Fibroblast of lung (primary cell): ENCODE results near the gene TOR2A. TPM values are rescaled to one million over a fixed set of nuclear protein-coding genes. Genes with fewer than 3 reads are reported as not detected.

Experiments
- DNase-seq, 2 donors: peaks; one replicate each; pipeline versions ENCODE4 v3.0.0 to v3.0.0-alpha.2; 2010; ENCODE audit warnings: low read depth in 2 of 2
- H2AFZ ChIP-seq: 2 replicates; pipeline ENCODE4 v1.5.1; 2012; ENCODE audit warnings: low read length, control low read depth, inconsistent platforms
- H3K27ac ChIP-seq: 2 replicates; pipeline ENCODE4 v1.5.1; 2011; ENCODE audit warnings: low read length, control low read depth; ENCODE audit not compliant: insufficient read depth
- H3K27me3 ChIP-seq: 2 replicates; pipeline ENCODE4 v1.5.1; 2011; ENCODE audit warnings: mild to moderate bottlenecking, low read length; ENCODE audit not compliant: control insufficient read depth, insufficient read depth
- H3K36me3 ChIP-seq: 2 replicates; pipeline ENCODE4 v1.5.1; 2011; ENCODE audit warnings: low read length; ENCODE audit not compliant: control insufficient read depth, insufficient read depth
- H3K4me1 ChIP-seq: 2 replicates; pipeline ENCODE4 v1.5.1; 2011; ENCODE audit warnings: low read length; ENCODE audit not compliant: control insufficient read depth, insufficient read depth; ENCODE audit errors: extremely low read depth
- H3K4me2 ChIP-seq: 2 replicates; pipeline ENCODE4 v1.5.1; 2011; ENCODE audit warnings: low read length, control low read depth; ENCODE audit not compliant: insufficient read depth; ENCODE audit errors: extremely low read depth
- H3K4me3 ChIP-seq, 4 experiments: fragments of 200-600 bp in 1 of 4; sonication (generic) in 1 of 4; replicated peaks in 1 of 4; 2 replicates each; pipeline ENCODE4 v1.5.1; 2011 to 2016; ENCODE audit warnings: low read length in 4 of 4, low read depth in 3 of 4, mild to moderate bottlenecking in 3 of 4, control low read depth in 2 of 4, inconsistent platforms in 1 of 4, mixed read lengths in 1 of 4; ENCODE audit not compliant: insufficient read depth in 1 of 4; ENCODE audit errors: control extremely low read depth in 1 of 4
- H3K79me2 ChIP-seq: 2 replicates; pipeline ENCODE4 v1.5.1; 2012; ENCODE audit warnings: mild to moderate bottlenecking, low read length, inconsistent platforms; ENCODE audit not compliant: control insufficient read depth, insufficient read depth
- H3K9ac ChIP-seq: 2 replicates; pipeline ENCODE4 v1.5.1; 2011; ENCODE audit warnings: mild to moderate bottlenecking, low read length, control low read depth; ENCODE audit not compliant: insufficient read depth
- H3K9me3 ChIP-seq: 2 replicates; pipeline ENCODE4 v1.5.1; 2012; ENCODE audit warnings: low read depth, low read length; ENCODE audit not compliant: control insufficient read depth, insufficient read depth
- H4K20me1 ChIP-seq: 2 replicates; pipeline ENCODE4 v1.5.1; 2011; ENCODE audit warnings: low read length; ENCODE audit not compliant: control insufficient read depth, insufficient read depth; ENCODE audit errors: extremely low read depth
- CTCF ChIP-seq, 2 donors: IDR thresholded peaks in 1 of 2; conservative IDR thresholded peaks in 1 of 2; 1 replicate in 1 of 2; 2 replicates in 1 of 2; pipeline ENCODE4 v1.5.1; 2011 to 2012; ENCODE audit warnings: low read length in 2 of 2, control low read depth in 1 of 2, inconsistent platforms in 1 of 2, low read depth in 1 of 2, mild to moderate bottlenecking in 1 of 2
- EZH2 ChIP-seq: IDR thresholded peaks from 2 replicates; pipeline ENCODE4 v1.5.1; 2012; ENCODE audit warnings: low read length, control low read depth, mild to moderate bottlenecking; ENCODE audit errors: missing control alignments
- polyA plus RNA-seq, 2 donors: library from polyadenylated mRNA; depleted of rRNA in 1 of 2; stranded (reverse) in 1 of 2; unstranded in 1 of 2; fragments of >200 nt; gene quantifications; 2 replicates each; pipeline ENCODE4 v1.2.1, GENCODE V29; 2011 to 2012; ENCODE audit warnings: missing spikeins in 1 of 2
- total RNA-seq: library from RNA; depleted of rRNA; stranded (reverse); fragments of >200 nt; gene quantifications from 2 replicates; pipeline ENCODE4 v1.2.1, GENCODE V29; 2014

TOR2A gene
- total and polyA plus RNA-seq, 2 donors (not counting 1 experiment from before 2014, with no cell fraction given): 3.6 to 5.0 TPM

- Histone ChIP-seq H3K36me3 (no peaks in the 10 kb centered on the region), H3K4me1 (no peaks in the 10 kb centered on the region), H3K27ac (no peak overlapping the region), H3K4me2 (no peak overlapping the region), H3K79me2 (no peaks in the 10 kb centered on the region), H3K27me3 (peaks cover 7% of the 10 kb centered on the region), H2AFZ (no peak overlapping the region), H3K9me3 (no peaks in the 10 kb centered on the region), H3K9ac (no peak overlapping the region), H4K20me1 (no peaks in the 10 kb centered on the region), H3K4me3 (no peak overlapping the region)
- DNase-seq: no peak
- TF ChIP-seq EZH2: no peak
- no peak for TF ChIP-seq CTCF (conservative IDR thresholded peaks at IDR 0.05 in 1 of 2, IDR thresholded peaks at IDR 0.05 in 1 of 2; ENCODE audit: low read depth in 1 of 2, low read length in 2 of 2)
These were observed 41.3 kb upstream of the TOR2A start for GRCh38 chr9:127776195-127776923.

GRCh38 chr9:127773981-127774380 lies 38.9 kb upstream of the TOR2A start:
- TF ChIP-seq EZH2: no peak
- TF ChIP-seq CTCF (conservative IDR thresholded peaks at IDR 0.05 in 1 of 2, IDR thresholded peaks at IDR 0.05 in 1 of 2; ENCODE audit: low read depth in 1 of 2, low read length in 2 of 2): no peak
- Histone ChIP-seq H3K27me3 (peaks cover 7% of the 10 kb centered on the region), H3K4me3 (no peak overlapping the region), H3K79me2 (no peaks in the 10 kb centered on the region), H2AFZ (no peak overlapping the region), H4K20me1 (no peaks in the 10 kb centered on the region), H3K27ac (no peak overlapping the region), H3K4me1 (peaks cover 2% of the 10 kb centered on the region), H3K9me3 (no peaks in the 10 kb centered on the region), H3K4me2 (no peak overlapping the region), H3K9ac (no peak overlapping the region), H3K36me3 (no peaks in the 10 kb centered on the region)
- no peak for DNase-seq

- no peak overlapping the region for H3K4me2 ChIP-seq
- peaks cover 7% of the 10 kb centered on the region for H3K27me3 ChIP-seq
- H3K4me1 ChIP-seq: peaks cover 2% of the 10 kb centered on the region
- no peaks in the 10 kb centered on the region for H4K20me1 ChIP-seq
- H3K9ac ChIP-seq: no peak overlapping the region
- no peak overlapping the region for H3K27ac ChIP-seq
- H3K9me3 ChIP-seq: no peaks in the 10 kb centered on the region
- TF ChIP-seq CTCF (conservative IDR thresholded peaks at IDR 0.05 in 1 of 2, IDR thresholded peaks at IDR 0.05 in 1 of 2; ENCODE audit: low read depth in 1 of 2, low read length in 2 of 2): no peak
- no peak for TF ChIP-seq EZH2
- H2AFZ ChIP-seq: no peak overlapping the region
- no peak for DNase-seq
- no peaks in the 10 kb centered on the region for H3K36me3 ChIP-seq
- H3K79me2 ChIP-seq: no peaks in the 10 kb centered on the region
- no peak overlapping the region for H3K4me3 ChIP-seq
These were observed 38.2 kb upstream of the TOR2A start for GRCh38 chr9:127773272-127773671.
